GM19023 (cell line): ENCODE results near the gene ESRRA.

ENCODE experiments used
- ATAC-seq: cut with Tn5 transposase; IDR thresholded peaks from one replicate; pipeline ENCODE4 v1.9.1; 2021; ENCODE audit warnings: mild to moderate bottlenecking, moderate library complexity; ENCODE audit not compliant: unreplicated experiment

ESRRA gene

GRCh38 chr11:64361659-64362058, 56.3 kb downstream of the ESRRA start:
- ATAC-seq: no peak

DNA sequence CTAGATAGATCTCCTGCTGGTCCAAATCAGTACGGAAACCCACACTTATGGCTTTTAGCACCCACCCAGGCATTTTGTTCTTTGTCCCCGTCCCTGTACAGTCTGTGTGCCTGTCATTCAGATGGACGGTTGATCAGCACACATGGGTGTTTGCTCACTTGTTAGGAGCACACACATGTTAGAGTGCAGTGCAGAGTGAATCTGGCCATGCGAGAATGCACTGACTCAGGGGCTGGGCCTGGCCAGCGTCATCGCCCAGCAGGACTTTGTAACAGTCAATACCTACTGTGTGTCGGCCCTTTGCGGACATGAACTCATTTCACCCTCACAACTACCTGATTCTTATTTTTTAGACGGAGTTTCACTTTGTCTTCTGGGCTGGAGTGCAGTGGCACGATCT, 57.0 kb downstream of the ESRRA start:
- no peak for ATAC-seq

- no peak for ATAC-seq
Observed at GRCh38 chr11:64364435-64364834, 59.1 kb downstream of the ESRRA start.

DNA sequence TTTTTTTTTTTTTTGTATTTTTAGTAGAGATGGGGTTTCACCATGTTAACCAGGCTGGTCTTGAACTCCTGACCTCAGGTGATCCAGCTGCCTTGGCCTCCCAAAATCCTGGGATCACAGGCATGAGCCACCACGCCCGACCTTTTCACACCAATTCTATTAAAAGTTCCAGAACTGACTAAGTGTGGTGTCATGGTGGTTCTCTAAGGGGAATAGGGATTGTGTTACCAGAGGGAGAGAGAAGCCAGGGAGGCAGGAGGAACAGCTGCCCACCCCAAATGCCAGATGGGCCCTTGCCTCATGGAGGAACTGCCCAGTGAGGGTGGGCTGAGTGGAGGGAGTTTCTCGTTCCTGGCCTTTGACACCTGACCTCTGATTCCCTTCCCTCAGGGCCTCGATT, 59.6 kb downstream of the ESRRA start:
- no peak for ATAC-seq
